H1 (cell line): ENCODE results near the gene RABGGTA. TPM values are rescaled to one million over a fixed set of nuclear protein-coding genes. Genes with fewer than 3 reads are reported as not detected.

Experiments
- CTCF ChIA-PET: fragments of 300-600 bp; sonication (Branson Sonifier 250); formaldehyde crosslinking; loops from one replicate; lab custom pipeline; 2021; ENCODE audit not compliant: partially characterized antibody; lab: Charles Lee
- POLR2A ChIA-PET: fragments of 300-600 bp; sonication (Branson Sonifier 250); formaldehyde crosslinking; loops from one replicate; lab custom pipeline; 2021; ENCODE audit warnings: inconsistent platforms; ENCODE audit not compliant: partially characterized antibody; lab: Charles Lee
- DNase-seq, 2 experiments: peaks; one replicate each; pipeline versions ENCODE4 v3.0.0 to v3.0.0-alpha.2; 2010 to 2022; ENCODE audit warnings: low spot score in 2 of 2, low read depth in 1 of 2, mixed read lengths in 1 of 2
- FAIRE-seq: peaks from 2 replicates; lab custom pipeline; 2011; peaks lifted over from hg19 to GRCh38; lab: Jason Lieb, UNC
- H2AFZ ChIP-seq: 2 replicates; pipeline ENCODE4 v1.8.1; 2012; ENCODE audit warnings: low read length, inconsistent platforms
- H2AK5ac ChIP-seq: 2 replicates; pipeline ENCODE4 v1.6.1; 2013; ENCODE audit warnings: low read depth, low read length
- H2BK120ac ChIP-seq: replicated peaks from 2 replicates; pipeline ENCODE3; 2013; ENCODE audit warnings: low read depth, low read length, inconsistent platforms
- H2BK12ac ChIP-seq: 2 replicates; pipeline ENCODE4 v1.6.1; 2013; ENCODE audit warnings: low read depth, low read length
- H2BK15ac ChIP-seq: 2 replicates; pipeline ENCODE4 v1.6.1; 2013; ENCODE audit warnings: low read length
- H2BK20ac ChIP-seq: 2 replicates; pipeline ENCODE4 v1.6.1; 2013; ENCODE audit warnings: low read length
- H2BK5ac ChIP-seq: 2 replicates; pipeline ENCODE4 v1.6.1; 2013; ENCODE audit warnings: low read depth, low read length
- H3K14ac ChIP-seq: 2 replicates; pipeline ENCODE4 v1.6.1; 2013; ENCODE audit warnings: inconsistent platforms; ENCODE audit not compliant: insufficient read length
- H3K18ac ChIP-seq: 2 replicates; pipeline ENCODE4 v1.6.1; 2013; ENCODE audit warnings: low read length; ENCODE audit errors: extremely low read depth
- H3K23ac ChIP-seq: 2 replicates; pipeline ENCODE4 v1.6.1; 2013; ENCODE audit warnings: inconsistent platforms; ENCODE audit not compliant: insufficient read length
- H3K23me2 ChIP-seq: 2 replicates; pipeline ENCODE4 v1.6.1; 2013; ENCODE audit warnings: low read depth, low read length
- H3K27ac ChIP-seq: 2 replicates; pipeline ENCODE4 v1.6.1; 2011; ENCODE audit warnings: low read depth, low read length, inconsistent platforms
- H3K27me3 ChIP-seq, 4 experiments: replicated peaks in 1 of 4; 1 replicate in 1 of 4; 2 replicates in 3 of 4; pipeline versions ENCODE4 v1.6.1 to v1.8.1; 2011 to 2013; ENCODE audit warnings: low read length in 3 of 4, mild to moderate bottlenecking in 3 of 4, inconsistent platforms in 2 of 4, mixed read lengths in 2 of 4, moderate library complexity in 1 of 4; ENCODE audit not compliant: control insufficient read depth in 3 of 4, insufficient read depth in 3 of 4; ENCODE audit errors: extremely low read depth in 1 of 4
- H3K36me3 ChIP-seq, 4 experiments: 2 replicates each; pipeline versions ENCODE4 v1.6.1 to v1.8.1; 2011 to 2013; ENCODE audit warnings: mild to moderate bottlenecking in 4 of 4, low read length in 3 of 4, moderate library complexity in 2 of 4, control low read depth in 1 of 4, inconsistent platforms in 1 of 4; ENCODE audit not compliant: insufficient read depth in 4 of 4, control insufficient read depth in 2 of 4
- H3K4ac ChIP-seq: replicated peaks from 2 replicates; pipeline ENCODE3; 2013; ENCODE audit warnings: low read length, low read depth, mixed read lengths, inconsistent platforms; ENCODE audit not compliant: insufficient read length
- H3K4me1 ChIP-seq, 4 experiments: replicated peaks in 1 of 4; 1 replicate in 1 of 4; 2 replicates in 3 of 4; pipeline versions ENCODE4 v1.6.1 to v1.8.1; 2011 to 2013; ENCODE audit warnings: low read length in 3 of 4, inconsistent platforms in 2 of 4, mixed read lengths in 1 of 4; ENCODE audit not compliant: insufficient read depth in 4 of 4, control insufficient read depth in 3 of 4
- H3K4me2 ChIP-seq, 2 experiments: 2 replicates each; pipeline versions ENCODE4 v1.6.1 to v1.8.1; 2011 to 2013; ENCODE audit warnings: low read depth in 2 of 2, low read length in 2 of 2, control low read depth in 1 of 2, inconsistent platforms in 1 of 2, mild to moderate bottlenecking in 1 of 2; ENCODE audit not compliant: insufficient read depth in 1 of 2
- H3K4me3 ChIP-seq, 4 experiments: fragments of 200-600, 300-600 bp in 1 of 4; sonication (generic), shearing (Covaris generic), sonication (Bioruptor Twin) in 1 of 4; 2 replicates each; pipeline versions ENCODE4 v1.5.1 to v1.8.1; 2011 to 2016; ENCODE audit warnings: low read length in 4 of 4, low read depth in 3 of 4, control low read depth in 2 of 4, inconsistent platforms in 2 of 4, mild to moderate bottlenecking in 2 of 4, mixed read lengths in 1 of 4, moderate library complexity in 1 of 4; ENCODE audit not compliant: insufficient read depth in 2 of 4; ENCODE audit errors: extremely low read depth in 1 of 4
- H3K56ac ChIP-seq: replicated peaks from 2 replicates; pipeline ENCODE3; 2013; ENCODE audit warnings: low read depth, mild to moderate bottlenecking, mixed read lengths, low read length, inconsistent platforms; ENCODE audit not compliant: insufficient read length
- H3K79me1 ChIP-seq: 2 replicates; pipeline ENCODE4 v1.6.1; 2013; ENCODE audit warnings: low read depth, low read length, control low read depth
- H3K79me2 ChIP-seq, 2 experiments: 2 replicates each; pipeline versions ENCODE4 v1.6.1 to v1.8.1; 2012 to 2013; ENCODE audit warnings: low read length in 2 of 2, mild to moderate bottlenecking in 2 of 2, inconsistent platforms in 1 of 2; ENCODE audit not compliant: insufficient read depth in 2 of 2, control insufficient read depth in 1 of 2
- H3K9ac ChIP-seq, 4 experiments: replicated peaks in 1 of 4; 1 replicate in 1 of 4; 2 replicates in 3 of 4; pipeline versions ENCODE4 v1.6.1 to v1.8.1; 2011 to 2013; ENCODE audit warnings: low read depth in 3 of 4, low read length in 3 of 4, control low read depth in 2 of 4, mild to moderate bottlenecking in 2 of 4, moderate library complexity in 2 of 4, inconsistent platforms in 1 of 4; ENCODE audit errors: extremely low read depth in 1 of 4
- H3K9me3 ChIP-seq, 2 experiments: 2 replicates each; pipeline versions ENCODE4 v1.6.1 to v1.8.1; 2012 to 2013; ENCODE audit warnings: mild to moderate bottlenecking in 2 of 2, moderate library complexity in 2 of 2, control low read depth in 1 of 2, inconsistent platforms in 1 of 2, low read depth in 1 of 2, low read length in 1 of 2, mixed read lengths in 1 of 2; ENCODE audit not compliant: insufficient read depth in 2 of 2
- H4K20me1 ChIP-seq, 2 experiments: replicated peaks in 1 of 2; 2 replicates each; pipeline versions ENCODE3 to v1.8.1; 2011 to 2013; ENCODE audit warnings: inconsistent platforms in 2 of 2, low read length in 2 of 2, mild to moderate bottlenecking in 1 of 2; ENCODE audit not compliant: insufficient read depth in 2 of 2, control insufficient read depth in 1 of 2
- H4K5ac ChIP-seq: 2 replicates; pipeline ENCODE4 v1.6.1; 2013; ENCODE audit warnings: low read length, low read depth, mixed read lengths, inconsistent platforms; ENCODE audit not compliant: insufficient read length
- H4K8ac ChIP-seq: 2 replicates; pipeline ENCODE4 v1.8.0; 2013; ENCODE audit warnings: mild to moderate bottlenecking, moderate library complexity, low read length, inconsistent platforms; ENCODE audit not compliant: insufficient read depth; ENCODE audit errors: extremely low read depth
- H4K91ac ChIP-seq: replicated peaks from 2 replicates; pipeline ENCODE3; 2013; ENCODE audit warnings: low read length, mixed read lengths, inconsistent platforms; ENCODE audit not compliant: insufficient read length
- KDM5A ChIP-seq: fragments of 200-600 bp; IDR thresholded peaks from 2 replicates; pipeline ENCODE4 v1.7.1; 2012; ENCODE audit warnings: mild to moderate bottlenecking, low read length, inconsistent platforms, mixed read lengths
- TCF12 ChIP-seq: IDR thresholded peaks from 2 replicates; pipeline ENCODE4 v1.6.1; 2011; ENCODE audit warnings: low read depth, mild to moderate bottlenecking, low read length
- WGBS, 2 experiments: shearing (Covaris generic) in 1 of 2; methylation state at CpG; one replicate each; pipeline versions ENCODE4 v1.1.6 to v1.1.7; 2013 to 2015; ENCODE audit warnings: low lambda C conversion rate in 2 of 2, mixed read lengths in 2 of 2, inconsistent platforms in 1 of 2, low coverage in 1 of 2, missing lambda C conversion rate in 1 of 2; ENCODE audit not compliant: insufficient replicate concordance in 2 of 2, insufficient coverage in 1 of 2, insufficient read length in 1 of 2; ENCODE audit errors: extremely low coverage in 1 of 2, missing lambda C conversion rate in 1 of 2; 5-methylcytosine and 5-hydroxymethylcytosine counted together
- polyA plus RNA-seq, 7 experiments: library from polyadenylated mRNA; depleted of rRNA in 3 of 7; stranded (reverse) in 5 of 7; unstranded in 2 of 7; fragments of >200 nt in 5 of 7; fragments of 200-250 nt in 2 of 7; gene quantifications; 1 replicate in 5 of 7; 2 replicates in 1 of 7; 4 replicates in 1 of 7; pipeline versions ENCODE4 v1.2.1 to v1.2.3, GENCODE V29; 2011 to 2013; ENCODE audit warnings: missing spikeins in 2 of 7, mixed read lengths in 2 of 7
- total RNA-seq: library from RNA; stranded (reverse); fragmentation: NEBNext Ultra II Directional; extraction: Animal tissue kit (Norgen Biotek cat#: 25700); gene quantifications from 2 replicates; pipeline ENCODE4 v1.2.1, GENCODE V29; 2021

Gene RABGGTA
- total and polyA plus RNA-seq, 2 of the 8 experiments (the other 6 are each of a cell fraction or from before 2014, with no cell fraction given), result 16.0 to 49.8 TPM

GRCh38 chr14:24267516-24267915 lies 3.9 kb downstream of the RABGGTA start:
- no peak overlapping the region for H2BK20ac ChIP-seq
- no peaks in the 10 kb centered on the region for H3K9me3 ChIP-seq
- peaks cover 0 to 5% (median 2%) of the 10 kb centered on the region in 4 experiments; a peak in 4 of 7 replicates for H3K4me1 ChIP-seq
- H2AK5ac ChIP-seq, result no peak overlapping the region
- H3K23ac ChIP-seq, result no peak overlapping the region
- POLR2A ChIA-PET, result interaction anchor here (1.1 to 2.6 kb wide), 3 partner anchors 25 to 82 kb away, joined by 3 to 10 read pairs (median 3); partner anchors contain the start of gene TINF2
- TF ChIP-seq TCF12 (no peak), KDM5A (no peak)
- no peak overlapping the region for H3K56ac ChIP-seq
- no peaks in the 10 kb centered on the region; a peak in 3 of 8 replicates for H3K36me3 ChIP-seq
- H4K20me1 ChIP-seq, result peaks cover 0 to 2% of the 10 kb centered on the region in 2 experiments
- no peak overlapping the region for H2BK5ac ChIP-seq
- no peak for FAIRE-seq
- H3K18ac ChIP-seq, result no peak overlapping the region
- no peak overlapping the region for H2BK120ac ChIP-seq
- no peak overlapping the region for H3K4me3 ChIP-seq
- H3K27ac ChIP-seq, result no peak overlapping the region
- DNase-seq, result no peak
- no peak overlapping the region for H4K91ac ChIP-seq
- H3K79me1 ChIP-seq, result no peaks in the 10 kb centered on the region
- WGBS, 2 experiments, result 94% methylated on average over 9 of the region's 9 CpGs; no CpG with 5 or more reads in 1 of the 2 experiments
- no peak overlapping the region for H2BK15ac ChIP-seq
- CTCF ChIA-PET, result interaction anchor here (1.3 to 8.6 kb wide), 7 partner anchors 8 to 41 kb away, joined by 3 to 94 read pairs (median 33); partner anchors contain the start of genes CIDEB, DHRS1, LTB4R2 and NOP9
- H3K27me3 ChIP-seq, result no peaks in the 10 kb centered on the region; a peak in 1 of 7 replicates
- H3K14ac ChIP-seq, result no peak overlapping the region
- no peak overlapping the region for H4K5ac ChIP-seq
- H3K4ac ChIP-seq, result no peak overlapping the region
- H2BK12ac ChIP-seq, result no peak overlapping the region
- no peak overlapping the region for H4K8ac ChIP-seq
- peaks cover 5% of the 10 kb centered on the region for H3K23me2 ChIP-seq
- no peak overlapping the region for H3K4me2 ChIP-seq
- no peak overlapping the region for H3K9ac ChIP-seq
- no peaks in the 10 kb centered on the region for H3K79me2 ChIP-seq
- H2AFZ ChIP-seq, result no peak overlapping the region
